SH-SY5Y (cell line): ENCODE data around the gene NNMT.

Experiments
- GATA2 ChIP-seq: IDR thresholded peaks from 2 replicates; pipeline ENCODE4 v1.6.1; 2011; ENCODE audit warnings: mild to moderate bottlenecking, low read depth, low read length
- GATA3 ChIP-seq: IDR thresholded peaks from 2 replicates; pipeline ENCODE4 v1.6.1; 2011; ENCODE audit warnings: low read depth, mild to moderate bottlenecking, low read length, moderate library complexity

DNA sequence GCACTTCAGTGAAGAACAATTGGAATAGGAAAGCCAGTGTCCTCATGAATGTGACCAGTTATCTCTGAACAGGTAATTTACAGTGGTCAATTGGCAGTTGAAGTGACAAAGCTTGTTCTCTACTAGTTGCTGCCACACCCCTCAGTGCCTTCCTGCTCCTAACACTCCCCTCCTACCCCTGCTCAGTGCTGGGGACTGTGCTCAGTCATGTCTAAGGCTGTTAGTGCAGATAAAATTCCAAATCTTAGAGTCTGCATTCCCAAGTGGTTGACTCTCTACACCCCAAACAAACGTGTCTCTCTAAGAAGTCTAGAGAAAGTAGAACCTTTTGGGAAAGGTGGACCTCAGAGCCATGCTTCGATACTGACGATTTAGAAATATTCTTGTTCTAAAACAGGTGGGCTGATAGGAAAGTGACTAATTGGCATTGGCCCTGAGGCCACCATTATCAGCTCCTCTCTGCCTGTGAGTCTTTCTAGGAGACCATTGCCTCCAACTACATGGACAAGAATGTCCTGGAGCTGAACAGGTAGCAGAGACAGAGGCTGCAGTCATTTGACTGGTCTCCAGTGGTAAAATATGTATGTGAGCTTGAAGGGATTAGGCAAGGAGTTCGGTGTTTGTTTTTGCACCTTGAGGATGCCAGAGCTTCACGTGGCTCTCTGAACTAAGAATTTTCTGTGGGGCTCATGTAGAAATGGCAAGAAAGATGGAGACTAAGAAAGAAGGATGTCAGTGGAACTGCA, 22.1 kb upstream of the NNMT start:
- TF ChIP-seq GATA2: no peak
- TF ChIP-seq GATA3: no peak
